Stimulated activated CD8-positive, alpha-beta memory T cell treated with anti-CD3 and anti-CD28 coated beads, Interleukin-15, amount 100 ng/mL, for 1 hour (primary cell): ENCODE results near the gene FNDC10.
"Not testable (repeated sequence)": the region's sequence is repeated elsewhere in the genome, so short reads cannot be mapped to it uniquely, and the experiment has no call there.

ENCODE experiments used
- DNase-seq: peaks from one replicate; pipeline ENCODE4 v3.0.0-alpha.2; 2020; ENCODE audit warnings: low read depth

FNDC10 gene

GRCh38 chr1:1599935-1600860 lies at the start of gene FNDC10:
TSS of gene FNDC10 (minus strand) at chr1:1600135. CDS start at chr1:1600015, 120 bp downstream.
- no peak for DNase-seq

- DNase-seq, result not testable (repeated sequence)
Observed at GRCh38 chr1:1648265-1648664, 48.3 kb upstream of the FNDC10 start.

GRCh38 chr1:1647567-1648241 lies 47.8 kb upstream of the FNDC10 start:
- not testable (repeated sequence) for DNase-seq

- not testable (repeated sequence) for DNase-seq
Observed at GRCh38 chr1:1646326-1646725, 46.4 kb upstream of the FNDC10 start.

- DNase-seq, result not testable (repeated sequence)
Observed at GRCh38 chr1:1640711-1641461, 41.0 kb upstream of the FNDC10 start.

GRCh38 chr1:1640081-1640480 lies 40.1 kb upstream of the FNDC10 start:
- DNase-seq, result not testable (repeated sequence)

GRCh38 chr1:1639368-1639767 lies 39.4 kb upstream of the FNDC10 start:
- DNase-seq, result not testable (repeated sequence)

GRCh38 chr1:1638528-1638927 lies 38.6 kb upstream of the FNDC10 start:
- not testable (repeated sequence) for DNase-seq

GRCh38 chr1:1637479-1637875 lies 37.5 kb upstream of the FNDC10 start:
- not testable (repeated sequence) for DNase-seq

- DNase-seq, result not testable (repeated sequence)
Observed at GRCh38 chr1:1636621-1637478, 36.9 kb upstream of the FNDC10 start.

GRCh38 chr1:1634613-1635012 lies 34.7 kb upstream of the FNDC10 start:
- DNase-seq, result not testable (repeated sequence)

GRCh38 chr1:1633409-1633808 lies 33.5 kb upstream of the FNDC10 start:
- not testable (repeated sequence) for DNase-seq

GRCh38 chr1:1631782-1632420 lies 32.0 kb upstream of the FNDC10 start, which contains the start of gene MMP23B:
TSS of gene MMP23B (plus strand) at chr1:1632173. CDS start at chr1:1632219, 46 bp downstream.
- no peak for DNase-seq

- DNase-seq, result no peak
Observed at GRCh38 chr1:1630965-1631781, 31.2 kb upstream of the FNDC10 start.

GRCh38 chr1:1630191-1630964 lies 30.4 kb upstream of the FNDC10 start:
- DNase-seq, result peak; percentile 82

- DNase-seq, result peak; percentile 48
Observed at GRCh38 chr1:1629430-1630190, 29.7 kb upstream of the FNDC10 start.

GRCh38 chr1:1628754-1629429 lies 29.0 kb upstream of the FNDC10 start:
- DNase-seq, result no peak
